ENCODE data around the gene GPATCH8. TPM values are rescaled to one million over a fixed set of nuclear protein-coding genes. Genes with fewer than 3 reads are reported as not detected.

Gene GPATCH8
- total and polyA plus RNA-seq, 2 donors (not counting 1 experiment from before 2014, with no cell fraction given): 13.7 to 19.3 TPM

GRCh38 chr17:44492706-44493272 is 10.4 kb downstream of the GPATCH8 start:
- DNase-seq (ENCODE audit: low read depth in 2 of 2): no peak
- H3K9ac ChIP-seq (ENCODE audit: insufficient read depth, low read length): no peak overlapping the region
- H3K4me1 ChIP-seq (ENCODE audit: control insufficient read depth, extremely low read depth, insufficient read depth, low read length): no peaks in the 10 kb centered on the region
- H3K9me3 ChIP-seq (ENCODE audit: control insufficient read depth, insufficient read depth, low read depth, low read length): no peaks in the 10 kb centered on the region
- no peak overlapping the region for H2AFZ ChIP-seq (ENCODE audit: low read length)
- peaks cover 85% of the 10 kb centered on the region for H3K79me2 ChIP-seq (ENCODE audit: control insufficient read depth, insufficient read depth, low read length)
- no peak overlapping the region for H3K4me2 ChIP-seq (ENCODE audit: extremely low read depth, insufficient read depth, low read length)
- no peak overlapping the region for H3K4me3 ChIP-seq (replicated peaks in 1 of 4; ENCODE audit: control extremely low read depth in 1 of 4, insufficient read depth in 1 of 4, low read depth in 3 of 4, low read length in 4 of 4)
- H3K27ac ChIP-seq (ENCODE audit: insufficient read depth, low read length): no peak overlapping the region
- no peaks in the 10 kb centered on the region for H3K36me3 ChIP-seq (ENCODE audit: control insufficient read depth, insufficient read depth, low read length)
- peaks cover 2% of the 10 kb centered on the region for H4K20me1 ChIP-seq (ENCODE audit: control insufficient read depth, extremely low read depth, insufficient read depth, low read length)
- no peaks in the 10 kb centered on the region for H3K27me3 ChIP-seq (ENCODE audit: control insufficient read depth, insufficient read depth, low read length)
- no peak for TF ChIP-seq CTCF (conservative IDR thresholded peaks at IDR 0.05 in 1 of 2, IDR thresholded peaks at IDR 0.05 in 1 of 2; ENCODE audit: low read depth in 1 of 2, low read length in 2 of 2)
- no peak for TF ChIP-seq EZH2 (IDR thresholded peaks at IDR 0.05; ENCODE audit: low read length, missing control alignments)

- H3K36me3 ChIP-seq (ENCODE audit: control insufficient read depth, insufficient read depth, low read length): no peaks in the 10 kb centered on the region
- H3K4me3 ChIP-seq (replicated peaks in 1 of 4; ENCODE audit: control extremely low read depth in 1 of 4, insufficient read depth in 1 of 4, low read depth in 3 of 4, low read length in 4 of 4): no peak overlapping the region
- H3K4me1 ChIP-seq (ENCODE audit: control insufficient read depth, extremely low read depth, insufficient read depth, low read length): no peaks in the 10 kb centered on the region
- no peaks in the 10 kb centered on the region for H3K9me3 ChIP-seq (ENCODE audit: control insufficient read depth, insufficient read depth, low read depth, low read length)
- peaks cover 79% of the 10 kb centered on the region for H3K79me2 ChIP-seq (ENCODE audit: control insufficient read depth, insufficient read depth, low read length)
- H3K27ac ChIP-seq (ENCODE audit: insufficient read depth, low read length): no peak overlapping the region
- TF ChIP-seq EZH2 (IDR thresholded peaks at IDR 0.05; ENCODE audit: low read length, missing control alignments) (no peak), CTCF (conservative IDR thresholded peaks at IDR 0.05 in 1 of 2, IDR thresholded peaks at IDR 0.05 in 1 of 2; ENCODE audit: low read depth in 1 of 2, low read length in 2 of 2) (no peak)
- peaks cover 2% of the 10 kb centered on the region for H4K20me1 ChIP-seq (ENCODE audit: control insufficient read depth, extremely low read depth, insufficient read depth, low read length)
- no peak overlapping the region for H3K9ac ChIP-seq (ENCODE audit: insufficient read depth, low read length)
- H2AFZ ChIP-seq (ENCODE audit: low read length): no peak overlapping the region
- DNase-seq (ENCODE audit: low read depth in 2 of 2): no peak
- H3K4me2 ChIP-seq (ENCODE audit: extremely low read depth, insufficient read depth, low read length): no peak overlapping the region
- H3K27me3 ChIP-seq (ENCODE audit: control insufficient read depth, insufficient read depth, low read length): no peaks in the 10 kb centered on the region
Measured at GRCh38 chr17:44489581-44489980, 13.6 kb downstream of the GPATCH8 start.

GRCh38 chr17:44487170-44487569 is 16.0 kb downstream of the GPATCH8 start:
- DNase-seq (ENCODE audit: low read depth in 2 of 2): no peak
- Histone ChIP-seq H2AFZ (ENCODE audit: low read length) (no peak overlapping the region), H3K36me3 (ENCODE audit: control insufficient read depth, insufficient read depth, low read length) (no peaks in the 10 kb centered on the region), H3K9ac (ENCODE audit: insufficient read depth, low read length) (no peak overlapping the region), H3K79me2 (ENCODE audit: control insufficient read depth, insufficient read depth, low read length) (peaks cover 60% of the 10 kb centered on the region), H3K27ac (ENCODE audit: insufficient read depth, low read length) (no peak overlapping the region), H3K4me1 (ENCODE audit: control insufficient read depth, extremely low read depth, insufficient read depth, low read length) (no peaks in the 10 kb centered on the region), H3K4me2 (ENCODE audit: extremely low read depth, insufficient read depth, low read length) (no peak overlapping the region), H3K9me3 (ENCODE audit: control insufficient read depth, insufficient read depth, low read depth, low read length) (no peaks in the 10 kb centered on the region), H3K27me3 (ENCODE audit: control insufficient read depth, insufficient read depth, low read length) (no peaks in the 10 kb centered on the region), H4K20me1 (ENCODE audit: control insufficient read depth, extremely low read depth, insufficient read depth, low read length) (no peaks in the 10 kb centered on the region), H3K4me3 (replicated peaks in 1 of 4; ENCODE audit: control extremely low read depth in 1 of 4, insufficient read depth in 1 of 4, low read depth in 3 of 4, low read length in 4 of 4) (no peak overlapping the region)
- no peak for TF ChIP-seq EZH2 (IDR thresholded peaks at IDR 0.05; ENCODE audit: low read length, missing control alignments)
- TF ChIP-seq CTCF (conservative IDR thresholded peaks at IDR 0.05 in 1 of 2, IDR thresholded peaks at IDR 0.05 in 1 of 2; ENCODE audit: low read depth in 1 of 2, low read length in 2 of 2): no peak

Measured in fibroblast of lung (primary cell).